ENCODE measurements around the gene FAM118B.
"Not testable (repeated sequence)": the region's sequence is repeated elsewhere in the genome, so short reads cannot be mapped to it uniquely, and the experiment has no call there.

The FAM118B gene

GRCh38 chr11:126219547-126219946 lies 8.0 kb downstream of the FAM118B start:
- DNase-seq = no peak

DNA sequence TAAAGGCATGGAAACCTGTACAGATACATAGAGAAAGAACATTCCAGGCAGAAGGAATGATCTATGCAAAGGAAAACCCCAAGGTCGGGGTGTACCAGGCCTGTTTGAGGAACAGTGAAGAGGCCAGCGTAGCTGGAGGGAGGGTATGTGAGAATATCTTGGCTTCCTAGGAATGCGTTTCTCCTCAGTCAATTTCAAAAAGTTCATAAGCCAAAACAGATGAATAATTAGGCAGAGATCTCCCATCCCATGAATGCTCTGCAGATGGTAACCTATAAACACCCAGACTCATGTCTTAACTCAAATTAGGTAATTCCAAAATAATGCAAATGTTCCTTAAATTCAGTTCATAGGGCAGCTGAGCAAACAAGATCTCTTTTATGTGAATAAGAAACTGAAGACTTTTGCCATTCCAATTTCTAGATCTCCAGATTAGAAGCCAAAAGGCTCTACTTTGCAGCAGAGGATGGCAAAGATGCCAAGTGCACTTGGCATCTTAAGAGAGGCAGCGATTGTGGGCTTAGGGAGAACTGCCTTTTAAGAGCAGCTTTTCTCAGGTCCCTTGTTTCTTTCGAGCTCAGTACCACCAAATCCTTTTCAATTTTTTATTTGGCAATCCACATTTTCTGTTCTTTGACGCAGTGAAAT lies 13.2 kb downstream of the FAM118B start:
- DNase-seq = no peak

GRCh38 chr11:126225295-126225665 lies 13.7 kb downstream of the FAM118B start:
- DNase-seq = no peak

- DNase-seq = no peak
Observed at GRCh38 chr11:126226334-126227084, 14.9 kb downstream of the FAM118B start.

GRCh38 chr11:126229858-126230540 lies 18.4 kb downstream of the FAM118B start:
- DNase-seq = no peak

DNA sequence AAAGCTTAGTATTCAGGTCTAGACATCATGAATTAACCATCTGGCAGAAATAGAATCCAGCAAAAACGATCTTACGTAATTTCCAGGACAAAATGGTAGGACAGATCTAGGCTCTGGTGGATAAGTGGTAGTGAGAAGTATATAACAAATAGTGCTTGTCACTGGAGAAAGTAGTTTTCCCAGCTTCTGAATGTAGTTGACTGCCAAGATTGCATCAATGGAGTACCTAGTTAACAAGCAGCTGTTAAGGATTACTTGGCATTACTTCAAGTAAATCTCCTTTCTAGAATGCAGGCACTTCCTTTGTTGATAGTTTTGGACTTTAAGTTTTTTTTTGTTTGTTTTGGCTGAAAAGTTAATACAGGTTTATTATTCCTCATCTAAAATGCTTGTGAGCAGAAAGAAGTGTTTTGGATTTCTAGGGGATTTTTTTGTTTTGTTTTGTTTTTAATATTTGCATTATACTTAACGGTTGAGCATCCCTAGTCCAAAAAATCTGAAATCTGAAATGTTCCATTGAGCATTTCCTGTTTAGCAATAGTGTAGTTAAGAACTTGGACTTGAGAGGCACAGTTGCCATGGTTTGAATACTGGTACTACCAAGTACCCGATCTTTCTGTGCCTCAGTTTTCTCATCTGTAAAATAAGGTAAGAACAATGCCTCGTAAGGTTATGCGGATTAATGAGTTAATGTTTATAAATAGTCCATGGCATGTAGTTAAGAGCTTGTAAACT lies 20.3 kb downstream of the FAM118B start:
- no peak for DNase-seq

DNA sequence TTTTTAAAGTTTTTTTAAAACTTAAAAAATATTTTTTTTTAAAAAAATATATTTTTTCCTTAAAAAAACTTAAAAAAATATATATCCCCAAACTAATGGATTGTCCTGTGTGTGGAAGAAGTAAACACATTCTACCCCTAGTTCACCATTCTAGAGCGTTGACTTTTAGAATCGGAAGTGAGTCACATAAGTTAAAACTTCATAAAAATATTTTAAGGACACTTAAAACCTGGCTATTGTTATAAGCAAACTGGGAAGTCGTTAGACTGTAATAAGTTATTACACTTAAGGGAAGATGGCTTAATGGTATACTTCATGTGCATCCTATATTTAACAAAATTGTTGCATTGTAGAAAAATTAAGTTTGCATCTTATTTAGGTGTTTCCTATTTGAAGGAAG lies 21.1 kb downstream of the FAM118B start:
- DNase-seq = no peak

- DNase-seq = no peak
Observed at GRCh38 chr11:126233391-126233790, 21.8 kb downstream of the FAM118B start.

DNA sequence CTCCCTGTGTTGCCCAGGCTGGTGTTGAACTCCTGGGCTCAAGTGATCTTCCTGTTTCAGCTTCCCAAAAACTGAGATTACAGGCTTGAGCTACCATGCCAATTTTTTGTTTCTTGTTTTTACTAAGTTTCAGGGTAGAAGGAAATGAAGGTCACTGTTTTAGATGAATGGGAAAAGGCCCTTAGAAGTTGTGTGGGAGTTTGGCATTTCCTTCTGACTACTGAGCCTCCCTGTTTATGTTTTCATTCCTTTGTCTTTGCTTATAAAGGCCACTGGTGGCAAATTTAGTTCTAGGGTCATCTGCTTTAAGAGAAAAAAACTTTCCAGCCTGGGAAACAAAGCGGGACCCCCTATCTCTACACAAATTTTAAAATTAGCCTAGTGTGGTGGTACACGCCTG lies 35.1 kb downstream of the FAM118B start:
- no peak for DNase-seq

GRCh38 chr11:126253265-126253664 lies 41.7 kb downstream of the FAM118B start:
- no peak for DNase-seq

DNA sequence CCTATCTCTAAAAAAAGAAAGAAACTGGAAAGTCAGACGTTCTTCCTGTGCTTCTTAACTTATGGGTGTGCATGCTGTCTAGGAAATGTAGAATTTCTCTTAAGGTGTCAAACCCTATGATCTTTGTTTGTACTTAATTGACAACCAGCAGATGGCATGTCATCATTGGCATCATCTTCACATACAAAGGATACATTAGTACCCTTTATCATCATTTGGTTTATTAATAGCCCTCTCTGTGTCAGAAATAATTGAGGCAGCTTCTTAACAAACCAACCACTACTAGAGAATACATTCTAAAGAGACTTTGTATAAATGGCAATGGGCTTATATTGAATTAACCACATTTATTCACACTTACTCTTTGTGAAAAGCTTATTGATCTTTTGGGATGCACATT lies 43.2 kb downstream of the FAM118B start:
- no peak for DNase-seq

DNA sequence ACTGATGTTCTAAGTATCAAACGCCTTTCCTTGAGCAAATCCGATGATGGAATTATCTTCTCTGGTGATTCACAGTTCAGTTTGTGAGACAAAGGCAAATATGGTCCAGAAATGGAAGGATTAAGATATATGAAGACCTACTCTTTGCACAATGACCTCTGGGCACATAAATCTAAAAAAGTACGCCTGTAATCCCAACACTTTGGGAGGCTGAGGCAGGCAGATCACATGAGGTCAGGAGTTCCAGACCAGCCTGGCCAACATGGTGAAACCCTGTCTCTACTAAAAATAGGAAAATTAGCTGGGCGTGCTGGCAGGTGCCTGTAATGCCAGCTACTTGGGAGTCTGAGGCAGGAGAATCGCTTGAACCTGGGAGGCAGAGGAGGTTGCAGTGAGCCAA lies 43.9 kb downstream of the FAM118B start:
- DNase-seq = not testable (repeated sequence)

DNA sequence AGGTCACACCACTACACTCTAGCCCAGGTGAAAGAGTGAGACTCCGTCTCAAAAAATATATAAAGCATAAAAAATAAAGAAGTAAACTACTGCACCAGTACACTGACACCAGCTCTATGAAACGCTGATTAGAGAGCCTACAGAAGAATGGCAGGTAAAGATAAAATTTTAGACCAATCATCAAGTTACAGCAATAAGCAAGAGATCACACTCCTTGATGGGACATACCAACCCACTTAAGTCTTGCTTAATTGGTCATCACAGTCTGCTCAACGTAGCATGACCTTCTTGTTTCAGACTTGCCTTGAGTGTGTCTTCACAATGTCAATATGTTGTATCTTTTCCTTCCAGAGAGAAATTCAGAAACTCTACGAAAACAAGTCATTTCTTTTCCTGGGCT lies 44.6 kb downstream of the FAM118B start:
- no peak for DNase-seq

- no peak for DNase-seq
Observed at GRCh38 chr11:126257144-126257543, 45.6 kb downstream of the FAM118B start.

- no peak for DNase-seq
Observed at GRCh38 chr11:126257764-126258163, 46.2 kb downstream of the FAM118B start.

GRCh38 chr11:126262216-126262615 lies 50.6 kb downstream of the FAM118B start:
- DNase-seq = no peak

DNA sequence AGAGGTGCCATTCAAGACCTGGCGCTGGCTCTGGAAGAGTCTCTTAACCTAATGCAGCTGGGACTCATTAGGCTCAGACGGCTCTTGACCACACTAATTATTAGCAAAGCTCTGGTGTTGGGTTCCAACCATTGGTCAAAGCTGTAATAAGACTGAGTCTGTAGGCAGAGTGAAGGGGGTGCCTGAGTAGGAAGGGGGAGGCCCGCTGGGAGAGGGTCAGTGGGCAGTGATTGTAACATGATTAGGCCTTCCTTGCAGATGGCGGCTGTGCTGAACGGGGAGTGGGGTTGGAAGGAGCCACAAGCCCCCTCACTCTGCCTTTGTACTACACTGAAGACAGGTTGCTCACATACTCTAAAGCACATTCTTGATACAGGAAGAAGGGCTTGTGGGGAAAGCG lies 51.9 kb downstream of the FAM118B start:
- no peak for DNase-seq

DNA sequence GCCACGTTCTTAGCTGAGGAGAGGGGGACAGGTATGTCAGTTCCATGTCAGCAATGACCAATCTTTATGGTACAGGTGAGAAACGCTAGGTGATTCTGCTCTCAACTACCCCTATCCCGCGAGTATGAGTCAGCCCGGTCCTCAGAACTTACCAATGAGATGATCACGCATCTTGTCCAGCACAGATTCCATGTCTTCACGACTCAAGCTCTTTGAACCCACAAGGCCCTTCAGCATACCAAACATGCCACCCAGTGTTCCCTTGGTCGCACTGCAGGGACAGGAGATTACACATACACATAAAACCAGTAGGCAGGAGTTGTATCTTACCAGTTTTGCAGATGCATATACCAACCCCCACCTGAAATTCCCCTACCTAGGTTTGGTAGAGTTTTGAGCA lies 54.2 kb downstream of the FAM118B start:
- DNase-seq = no peak

DNA sequence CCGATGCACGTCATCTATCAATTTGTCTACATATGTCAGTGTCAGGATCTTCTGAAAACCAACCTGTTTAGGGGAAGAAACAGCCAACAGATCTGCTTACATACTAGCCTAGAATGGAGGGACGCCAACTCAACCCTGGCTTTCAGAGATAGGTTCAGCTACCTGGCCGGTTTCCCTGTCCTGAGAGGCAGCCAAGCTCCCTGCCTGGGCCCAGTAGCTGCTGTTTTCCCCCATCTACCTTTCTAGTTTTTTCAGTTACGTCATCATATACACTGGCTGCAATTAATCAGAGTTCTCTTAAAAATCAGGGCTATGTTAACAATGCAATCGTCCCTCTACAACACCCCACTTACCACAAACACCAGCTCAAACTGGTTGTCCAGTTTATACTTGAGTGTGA lies 56.1 kb downstream of the FAM118B start:
- DNase-seq = no peak

DNA sequence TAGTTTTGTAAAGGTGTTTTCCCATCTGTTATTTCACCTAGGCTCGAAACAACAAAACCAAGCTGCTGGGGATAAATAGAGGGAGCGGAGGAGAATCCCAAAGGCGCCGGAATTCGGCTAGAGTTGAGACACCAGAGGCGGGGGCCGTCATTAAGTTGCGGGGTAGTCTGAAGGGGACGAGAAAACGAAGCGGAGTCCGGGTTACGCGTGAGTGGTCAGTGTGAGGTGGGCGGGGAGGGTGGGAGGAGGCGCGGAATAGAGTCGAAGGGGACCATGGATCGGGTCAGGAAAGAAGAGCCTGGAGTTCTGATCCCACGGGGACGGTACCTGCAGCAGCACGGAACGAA lies 56.8 kb downstream of the FAM118B start:
- no peak for DNase-seq

- peak; percentile 94 for DNase-seq
Observed at GRCh38 chr11:126268708-126269579, 57.4 kb downstream of the FAM118B start, which contains the start of the genes FOXRED1 and SRPRA. TSS of gene FOXRED1 (plus strand) at chr11:126269154. CDS start at chr11:126269207, 53 bp downstream. TSS of gene SRPRA (minus strand) at chr11:126268895. CDS start at chr11:126268804, 91 bp downstream.

DNA sequence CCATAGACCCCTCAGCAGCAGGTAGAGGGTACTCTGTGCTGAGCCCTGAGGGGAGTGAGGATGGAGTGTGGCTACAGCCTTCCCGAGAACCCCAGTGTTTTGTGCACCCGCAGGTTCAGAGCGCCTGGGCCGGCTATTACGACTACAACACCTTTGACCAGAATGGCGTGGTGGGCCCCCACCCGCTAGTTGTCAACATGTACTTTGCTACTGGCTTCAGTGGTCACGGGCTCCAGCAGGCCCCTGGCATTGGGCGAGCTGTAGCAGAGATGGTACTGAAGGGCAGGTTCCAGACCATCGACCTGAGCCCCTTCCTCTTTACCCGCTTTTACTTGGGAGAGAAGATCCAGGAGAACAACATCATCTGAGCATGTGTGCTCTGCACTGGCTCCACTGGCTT lies 65.7 kb downstream of the FAM118B start:
- DNase-seq = no peak

All from T1000 (cell line).